Activated T-cell treated with anti-CD3 and anti-CD28 coated beads, Interleukin-2, amount 50 U/mL, for 72 hours (primary cell): ENCODE data around the gene RGL4. TPM values are rescaled to one million over a fixed set of nuclear protein-coding genes. Genes with fewer than 3 reads are reported as not detected.

Experiments
- ATAC-seq, 2 donors: fragments of 150-1000 bp; cut with Tn5 transposase; replicated peaks in 1 of 2; 2 replicates each; pipeline ENCODE4 v1.10.0; 2021; ENCODE audit warnings: moderate library complexity in 2 of 2, mild to moderate bottlenecking in 1 of 2
- DNase-seq, 2 donors: peaks; one replicate each; pipeline ENCODE4 v3.0.0; 2021 to 2022; ENCODE audit warnings: mixed read lengths in 1 of 2
- H3K27ac Mint-ChIP-seq: one replicate; pipeline ENCODE4 v1.8.0; 2022; ENCODE audit warnings: mild to moderate bottlenecking, moderate library complexity, mixed read lengths
- H3K27me3 Mint-ChIP-seq: one replicate; pipeline ENCODE4 v1.8.0; 2022; ENCODE audit warnings: low read depth, mixed read lengths
- H3K36me3 Mint-ChIP-seq, 2 donors: one replicate each; pipeline ENCODE4 v1.8.0; 2022; ENCODE audit warnings: mixed read lengths in 2 of 2, mild to moderate bottlenecking in 1 of 2; ENCODE audit not compliant: insufficient read depth in 2 of 2
- H3K4me1 Mint-ChIP-seq: one replicate; pipeline ENCODE4 v1.8.0; 2022; ENCODE audit warnings: low read depth, mixed read lengths
- H3K4me3 Mint-ChIP-seq, 2 donors: one replicate each; pipeline ENCODE4 v1.8.0; 2022; ENCODE audit warnings: mild to moderate bottlenecking in 2 of 2, mixed read lengths in 2 of 2, moderate library complexity in 2 of 2
- H3K9me3 Mint-ChIP-seq, 2 donors: one replicate each; pipeline ENCODE4 v1.8.0; 2022; ENCODE audit warnings: mixed read lengths in 2 of 2
- total RNA-seq, 2 donors: library from RNA; stranded (reverse); gene quantifications; one replicate each; pipeline ENCODE4 v1.2.3, GENCODE V29; 2022

RGL4 gene
- total RNA-seq, 2 donors from 2014 or later: 22.7 to 22.9 TPM

GRCh38 chr22:23744001-23744400 lies 53.2 kb downstream of the RGL4 start:
- DNase-seq: no peak
- H3K9me3 Mint-ChIP-seq: no peaks in the 10 kb centered on the region
- H3K27ac Mint-ChIP-seq: no peak overlapping the region
- peaks cover 13 to 14% of the 10 kb centered on the region in 2 donors for H3K36me3 Mint-ChIP-seq
- H3K4me3 Mint-ChIP-seq: no peak overlapping the region
- H3K4me1 Mint-ChIP-seq: no peaks in the 10 kb centered on the region
- H3K27me3 Mint-ChIP-seq: no peaks in the 10 kb centered on the region
- no peak for ATAC-seq

- no peaks in the 10 kb centered on the region for H3K27me3 Mint-ChIP-seq
- no peak overlapping the region for H3K4me3 Mint-ChIP-seq
- H3K4me1 Mint-ChIP-seq: peaks cover under 1% of the 10 kb centered on the region
- H3K9me3 Mint-ChIP-seq: no peaks in the 10 kb centered on the region
- DNase-seq: no peak
- H3K27ac Mint-ChIP-seq: no peak overlapping the region
- no peak for ATAC-seq
- peaks cover 13 to 14% of the 10 kb centered on the region in 2 donors for H3K36me3 Mint-ChIP-seq
These were observed 53.7 kb downstream of the RGL4 start for GRCh38 chr22:23744485-23744884.

- Mint-ChIP-seq H3K27ac (no peak overlapping the region), H3K27me3 (no peaks in the 10 kb centered on the region), H3K36me3 (peaks cover 13 to 14% of the 10 kb centered on the region in 2 donors), H3K4me3 (no peak overlapping the region), H3K4me1 (peaks cover 12% of the 10 kb centered on the region), H3K9me3 (no peaks in the 10 kb centered on the region)
- ATAC-seq (no peak), DNase-seq (no peak)
These were observed 55.0 kb downstream of the RGL4 start for GRCh38 chr22:23745791-23746190.

Other genes starting within 250 kb of the RGL4 start
- gene IGLL1, start 110.7 kb upstream of the RGL4 start, total RNA-seq: not detected
- under 1 TPM in 1 of 2 donors, not detected in 1; 0.90 TPM for gene DRICH1, start 58.7 kb upstream of the RGL4 start, total RNA-seq
- 1 to 10 TPM; 1.6 to 1.8 TPM for gene ZNF70, start 60.1 kb downstream of the RGL4 start, total RNA-seq
- 1 to 10 TPM in 1 of 2 donors, under 1 TPM in 1; 0.90 to 1.7 TPM for gene VPREB3, start 63.4 kb downstream of the RGL4 start, total RNA-seq
- 1 to 10 TPM in 1 of 2 donors, under 1 TPM in 1; 0.72 to 1.5 TPM for gene C22orf15, start 72.0 kb downstream of the RGL4 start, total RNA-seq
- 10 to 100 TPM; 54.4 to 62.5 TPM for gene CHCHD10, start 77.0 kb downstream of the RGL4 start, total RNA-seq
- under 1 TPM; 0.46 to 0.56 TPM for gene MMP11, start 81.8 kb downstream of the RGL4 start, total RNA-seq
- gene SMARCB1, start 96.0 kb downstream of the RGL4 start, total RNA-seq: 10 to 100 TPM; 67.4 to 83.0 TPM
- 1 to 10 TPM; 2.6 to 5.2 TPM for gene DERL3, start 148.0 kb downstream of the RGL4 start, total RNA-seq
- gene SLC2A11, start 166.9 kb downstream of the RGL4 start, total RNA-seq: 10 to 100 TPM in 1 of 2 donors, 1 to 10 TPM in 1; 10.0 to 11.1 TPM
- 100 to 1,000 TPM; 350 to 469 TPM for gene MIF, start 203.4 kb downstream of the RGL4 start, total RNA-seq